GM23338 (cell line): ENCODE data around the gene ABHD6. TPM values are rescaled to one million over a fixed set of nuclear protein-coding genes. Genes with fewer than 3 reads are reported as not detected.

ENCODE experiments used
- ATAC-seq: fragments of 200-7000 bp; cut with Tn5 transposase; 3 replicates; pipeline ENCODE4 v1.9.1; 2020
- DNase-seq: peaks from one replicate; pipeline ENCODE4 v3.0.0-alpha.2; 2015; ENCODE audit warnings: low spot score
- H2AFZ ChIP-seq: fragments of 200-600 bp; sonication (generic); 2 replicates; pipeline ENCODE4 v1.8.0; 2016; ENCODE audit warnings: antibody characterized with exemption, mild to moderate bottlenecking, moderate library complexity
- H3F3A ChIP-seq: fragments of 200-600 bp; sonication (generic); replicated peaks from 2 replicates; pipeline ENCODE4 v1.8.0; 2017; ENCODE audit warnings: antibody characterized with exemption, mixed run types, low read depth
- H3K27ac ChIP-seq: fragments of 200-600 bp; sonication (generic); 2 replicates; pipeline ENCODE4 v1.6.1; 2016; ENCODE audit warnings: low read depth
- H3K27me3 ChIP-seq: fragments of 200-600 bp; sonication (generic); 2 replicates; pipeline ENCODE4 v1.8.0; 2016; ENCODE audit warnings: mild to moderate bottlenecking, mixed run types, moderate library complexity; ENCODE audit not compliant: insufficient read depth
- H3K36me3 ChIP-seq: fragments of 200-600 bp; sonication (generic); 2 replicates; pipeline ENCODE4 v1.8.0; 2016; ENCODE audit warnings: mild to moderate bottlenecking; ENCODE audit not compliant: insufficient read depth
- H3K4me1 ChIP-seq: fragments of 200-600 bp; sonication (generic); 2 replicates; pipeline ENCODE4 v1.8.0; 2016; ENCODE audit warnings: mild to moderate bottlenecking, moderate library complexity; ENCODE audit not compliant: insufficient read depth
- H3K4me2 ChIP-seq: fragments of 200-600 bp; sonication (generic); 2 replicates; pipeline ENCODE4 v1.7.1; 2017; ENCODE audit warnings: mixed run types
- H3K4me3 ChIP-seq: fragments of 200-600 bp; sonication (generic); 2 replicates; pipeline ENCODE4 v1.6.1; 2016; ENCODE audit warnings: mixed run types
- H3K79me2 ChIP-seq: fragments of 200-600 bp; sonication (generic); replicated peaks from 2 replicates; pipeline ENCODE4 v1.8.0; 2017; ENCODE audit warnings: mild to moderate bottlenecking; ENCODE audit not compliant: insufficient read depth
- H3K9me2 ChIP-seq: fragments of 200-600 bp; sonication (generic); 2 replicates; pipeline ENCODE4 v1.8.0; 2017; ENCODE audit not compliant: insufficient read depth
- H4K20me1 ChIP-seq: fragments of 200-600 bp; sonication (generic); replicated peaks from 2 replicates; pipeline ENCODE4 v1.8.0; 2017; ENCODE audit warnings: mild to moderate bottlenecking; ENCODE audit not compliant: insufficient read depth
- H3K27ac Mint-ChIP-seq: 2 replicates; pipeline ENCODE4 v1.8.0; 2020; ENCODE audit warnings: inconsistent platforms, mild to moderate bottlenecking, moderate library complexity, mixed read lengths
- H3K27me3 Mint-ChIP-seq: 3 replicates; pipeline ENCODE4 v1.8.0; 2022; ENCODE audit warnings: low read depth, mild to moderate bottlenecking, moderate library complexity, mixed read lengths, inconsistent platforms; ENCODE audit not compliant: insufficient read depth, poor library complexity
- H3K36me3 Mint-ChIP-seq: 3 replicates; pipeline ENCODE4 v1.8.0; 2021; ENCODE audit warnings: low read depth, mild to moderate bottlenecking, inconsistent platforms, moderate library complexity, mixed read lengths
- H3K4me1 Mint-ChIP-seq: 3 replicates; pipeline ENCODE4 v1.8.0; 2020; ENCODE audit warnings: mild to moderate bottlenecking, inconsistent platforms, mixed read lengths
- H3K4me3 Mint-ChIP-seq: 3 replicates; pipeline ENCODE4 v1.8.0; 2021; ENCODE audit warnings: moderate library complexity, mild to moderate bottlenecking, inconsistent platforms, mixed read lengths
- H3K9me3 Mint-ChIP-seq: 3 replicates; pipeline ENCODE4 v1.8.0; 2020; ENCODE audit warnings: moderate library complexity, mild to moderate bottlenecking, inconsistent platforms, mixed read lengths
- CREB1 ChIP-seq: fragments of 250-450 bp; sonication (Bioruptor Pico); IDR thresholded peaks from 2 replicates; pipeline ENCODE4 v1.5.0; 2020; ENCODE audit warnings: low read depth, mild to moderate bottlenecking, moderate library complexity
- CTCF ChIP-seq, 2 experiments: fragments of 200-600 bp in 1 of 2; sonication (generic) in 1 of 2; conservative IDR thresholded peaks; 2 replicates each; pipeline versions ENCODE4 v1.5.1 to v1.6.1; 2016 to 2017; ENCODE audit warnings: antibody characterized with exemption in 2 of 2, low read depth in 2 of 2, mild to moderate bottlenecking in 2 of 2, moderate library complexity in 1 of 2
- ETS1 ChIP-seq: IDR thresholded peaks from 2 replicates; pipeline ENCODE4 v1.6.1; 2016; ENCODE audit warnings: antibody characterized with exemption
- EZH2 ChIP-seq: fragments of 200-600 bp; sonication (generic); IDR thresholded peaks from one replicate; pipeline ENCODE4 v1.8.0; 2017; ENCODE audit warnings: antibody characterized with exemption, mild to moderate bottlenecking, low read depth; ENCODE audit not compliant: unreplicated experiment
- EZH2phosphoT487 ChIP-seq: fragments of 200-600 bp; sonication (generic); IDR thresholded peaks from one replicate; pipeline ENCODE4 v1.8.1; 2018; ENCODE audit warnings: antibody characterized with exemption; ENCODE audit not compliant: unreplicated experiment
- JUNB ChIP-seq: IDR thresholded peaks from one replicate; pipeline ENCODE4 v1.6.1; 2016; ENCODE audit warnings: antibody characterized with exemption; ENCODE audit not compliant: unreplicated experiment
- NANOG ChIP-seq: IDR thresholded peaks from 2 replicates; pipeline ENCODE4 v1.6.1; 2016; ENCODE audit warnings: antibody characterized with exemption, borderline replicate concordance
- POLR2AphosphoS5 ChIP-seq: IDR thresholded peaks from 2 replicates; pipeline ENCODE4 v1.6.1; 2016; ENCODE audit warnings: antibody characterized with exemption, low read depth
- REST ChIP-seq: IDR thresholded peaks from one replicate; pipeline ENCODE4 v1.6.1; 2018; ENCODE audit warnings: antibody characterized with exemption; ENCODE audit not compliant: unreplicated experiment
- STAT1 ChIP-seq: IDR thresholded peaks from one replicate; pipeline ENCODE4 v1.6.1; 2016; ENCODE audit warnings: antibody characterized with exemption; ENCODE audit not compliant: unreplicated experiment
- ZNF114 ChIP-seq: fragments of 250-450 bp; sonication (Bioruptor Pico); IDR thresholded peaks from 2 replicates; pipeline ENCODE4 v1.5.0; 2020; ENCODE audit warnings: mild to moderate bottlenecking, moderate library complexity
- ZNF331 ChIP-seq: fragments of 250-450 bp; sonication (Bioruptor Pico); IDR thresholded peaks from 2 replicates; pipeline ENCODE4 v1.5.0; 2020; ENCODE audit warnings: low read depth, mild to moderate bottlenecking, moderate library complexity
- ZNF462 ChIP-seq: fragments of 250-450 bp; sonication (Bioruptor Pico); IDR thresholded peaks from 2 replicates; pipeline ENCODE4 v1.5.0; 2020; ENCODE audit warnings: mild to moderate bottlenecking, moderate library complexity
- polyA plus RNA-seq: library from polyadenylated mRNA; unstranded; fragments of >200 nt; fragmentation: Nextera tagmentation; extraction: Ambion mirVana; gene quantifications from 2 replicates; pipeline ENCODE4 v1.2.1, GENCODE V29; 2016
- total RNA-seq: library from RNA; depleted of rRNA; stranded (reverse); fragments of >200 nt; shearing (Covaris generic); gene quantifications from 2 replicates; pipeline ENCODE4 v1.2.3, GENCODE V29; 2014

The ABHD6 gene
- total and polyA plus RNA-seq, 2 experiments from 2014 or later, result 3.7 to 5.5 TPM

- H3K36me3 ChIP-seq, result no peaks in the 10 kb centered on the region
- peaks cover 23% of the 10 kb centered on the region for H3K9me3 Mint-ChIP-seq
- H3K4me3 ChIP-seq, result no peak overlapping the region
- H3K27me3 ChIP-seq, result no peaks in the 10 kb centered on the region
- no peaks in the 10 kb centered on the region for H3K9me2 ChIP-seq
- no peak overlapping the region for H3K4me3 Mint-ChIP-seq
- no peaks in the 10 kb centered on the region for H3K79me2 ChIP-seq
- H3K4me1 Mint-ChIP-seq, result peaks cover 4% of the 10 kb centered on the region; the same call in 1 of the 3 replicates
- H3K36me3 Mint-ChIP-seq, result peaks cover 20% of the 10 kb centered on the region
- DNase-seq, result no peak
- no peaks in the 10 kb centered on the region for H3F3A ChIP-seq
- peaks cover 4% of the 10 kb centered on the region for H3K27me3 Mint-ChIP-seq
- no peaks in the 10 kb centered on the region for H3K4me1 ChIP-seq
- no peak for ATAC-seq
- no peak overlapping the region for H3K27ac Mint-ChIP-seq
- H2AFZ ChIP-seq, result no peak overlapping the region
- no peaks in the 10 kb centered on the region for H4K20me1 ChIP-seq
- H3K27ac ChIP-seq, result no peak overlapping the region
- H3K4me2 ChIP-seq, result no peak overlapping the region
- TF ChIP-seq CREB1 (CRISPR knock-in tag) (no peak), ZNF462 (CRISPR knock-in tag) (no peak), EZH2phosphoT487 (no peak), CTCF (conservative IDR thresholded peaks at IDR 0.05; ENCODE audit: low read depth in 2 of 2) (no peak), ZNF331 (CRISPR knock-in tag) (no peak), JUNB (no peak), STAT1 (no peak), NANOG (no peak), REST (no peak), EZH2 (no peak), ETS1 (no peak), ZNF114 (no peak), POLR2AphosphoS5 (no peak)
Observed at GRCh38 chr3:58291671-58292338, 54.2 kb downstream of the ABHD6 start.
